B cell (primary cell): Measurements from ENCODE around the gene AGTRAP. TPM values are rescaled to one million over a fixed set of nuclear protein-coding genes. Genes with fewer than 3 reads are reported as not detected.

Experiments used
- ATAC-seq: fragments of 200-7000 bp; cut with Tn5 transposase; one replicate; pipeline ENCODE4 v1.10.0; 2021; ENCODE audit warnings: low read depth, mild to moderate bottlenecking, moderate number of reproducible peaks, moderate library complexity
- CTCF ChIA-PET: fragments of 350-600 bp; sonication (Branson Sonifier 250); formaldehyde crosslinking; loops from one replicate; lab custom pipeline; 2021; ENCODE audit warnings: antibody characterized with exemption, inconsistent platforms; lab: Charles Lee
- POLR2A ChIA-PET: fragments of 350-600 bp; sonication (Branson Sonifier 250); formaldehyde crosslinking; loops from one replicate; lab custom pipeline; 2021; ENCODE audit warnings: antibody characterized with exemption; lab: Charles Lee
- DNase-seq: peaks from one replicate; pipeline ENCODE4 v3.0.0; 2013
- H2AFZ ChIP-seq: 2 replicates; pipeline ENCODE4 v1.6.1; 2012; ENCODE audit warnings: mild to moderate bottlenecking, low read depth, low read length; ENCODE audit not compliant: insufficient read depth, poor library complexity, severe bottlenecking
- H3K27ac ChIP-seq, 2 donors: 1 replicate in 1 of 2; 2 replicates in 1 of 2; pipeline ENCODE4 v1.5.1; 2012 to 2013; ENCODE audit warnings: low read length in 2 of 2, mild to moderate bottlenecking in 2 of 2, moderate library complexity in 1 of 2
- H3K27me3 ChIP-seq, 4 experiments: fragments of 200-600 bp in 1 of 4; sonication (generic) in 1 of 4; replicated peaks in 1 of 4; 1 replicate in 2 of 4; 2 replicates in 2 of 4; pipeline versions ENCODE4 v1.6.1 to v1.7.0; 2013 to 2016; ENCODE audit warnings: low read length in 3 of 4, mild to moderate bottlenecking in 2 of 4, mixed read lengths in 1 of 4, moderate library complexity in 1 of 4; ENCODE audit not compliant: insufficient read depth in 4 of 4, control insufficient read depth in 3 of 4; ENCODE audit errors: control extremely low read depth in 1 of 4
- H3K36me3 ChIP-seq, 2 experiments: replicated peaks in 1 of 2; 1 replicate in 1 of 2; 2 replicates in 1 of 2; pipeline versions ENCODE4 v1.6.1 to v1.7.1; 2013; ENCODE audit warnings: low read length in 1 of 2; ENCODE audit not compliant: insufficient read depth in 2 of 2, control insufficient read depth in 1 of 2; ENCODE audit errors: control extremely low read depth in 1 of 2, extremely low read depth in 1 of 2
- H3K4me1 ChIP-seq, 2 donors: fragments of 200-600 bp in 1 of 2; sonication (generic) in 1 of 2; 1 replicate in 1 of 2; 2 replicates in 1 of 2; pipeline versions ENCODE4 v1.5.1 to v1.6.1; 2013 to 2017; ENCODE audit warnings: low read length in 2 of 2; ENCODE audit not compliant: control insufficient read depth in 2 of 2, insufficient read depth in 2 of 2
- H3K4me2 ChIP-seq: replicated peaks from 2 replicates; pipeline ENCODE3; 2012; ENCODE audit warnings: mild to moderate bottlenecking, low read depth, low read length; ENCODE audit not compliant: poor library complexity, severe bottlenecking
- H3K4me3 ChIP-seq, 5 experiments: fragments of 200-600 bp in 1 of 5; sonication (generic) in 1 of 5; 1 replicate in 3 of 5; 2 replicates in 2 of 5; pipeline versions ENCODE4 v1.5.1 to v1.7.0; 2011 to 2016; ENCODE audit warnings: low read length in 4 of 5, mild to moderate bottlenecking in 4 of 5, low read depth in 2 of 5, control low read depth in 1 of 5, moderate library complexity in 1 of 5; ENCODE audit not compliant: insufficient read depth in 1 of 5; ENCODE audit errors: control extremely low read depth in 1 of 5, extremely low read depth in 1 of 5
- H3K79me2 ChIP-seq: fragments of 200-600 bp; sonication (generic); one replicate; pipeline ENCODE4 v1.6.0; 2016; ENCODE audit warnings: low read length; ENCODE audit not compliant: control insufficient read depth, insufficient read depth
- H3K9ac ChIP-seq: fragments of 200-600 bp; sonication (generic); 2 replicates; pipeline ENCODE4 v1.6.1; 2017; ENCODE audit warnings: mild to moderate bottlenecking, low read length, moderate library complexity
- H3K9me3 ChIP-seq, 3 donors: one replicate each; pipeline versions ENCODE4 v1.6.1 to v1.7.1; 2013; ENCODE audit warnings: low read length in 2 of 3; ENCODE audit not compliant: control insufficient read depth in 2 of 3, insufficient read depth in 1 of 3; ENCODE audit errors: control extremely low read depth in 1 of 3
- H4K20me1 ChIP-seq: 2 replicates; pipeline ENCODE4 v1.6.0; 2012; ENCODE audit warnings: mild to moderate bottlenecking, low read length; ENCODE audit not compliant: insufficient read depth, control insufficient read depth, poor library complexity, severe bottlenecking
- H3K27ac Mint-ChIP-seq: one replicate; pipeline ENCODE4 v1.8.0; 2021; ENCODE audit warnings: mixed read lengths
- H3K27me3 Mint-ChIP-seq: one replicate; pipeline ENCODE4 v1.8.0; 2021; ENCODE audit warnings: mixed read lengths
- H3K4me1 Mint-ChIP-seq: one replicate; pipeline ENCODE4 v1.8.0; 2021; ENCODE audit warnings: mixed read lengths
- H3K4me3 Mint-ChIP-seq: one replicate; pipeline ENCODE4 v1.8.0; 2021; ENCODE audit warnings: mixed read lengths
- H3K9me3 Mint-ChIP-seq: one replicate; pipeline ENCODE4 v1.8.0; 2022; ENCODE audit warnings: mixed read lengths; ENCODE audit not compliant: insufficient read depth
- CTCF ChIP-seq: fragments of 200-600 bp; IDR thresholded peaks from one replicate; pipeline ENCODE4 v1.8.0; 2022; ENCODE audit warnings: antibody characterized with exemption, mild to moderate bottlenecking
- EZH2 ChIP-seq: IDR thresholded peaks from 2 replicates; pipeline ENCODE4 v1.6.1; 2012; ENCODE audit warnings: borderline replicate concordance, low read depth, mild to moderate bottlenecking, moderate library complexity, low read length; ENCODE audit not compliant: insufficient read depth, poor library complexity, severe bottlenecking
- WGBS: methylation state at CpG from one replicate; pipeline ENCODE4 v1.1.5; 2013; ENCODE audit warnings: missing lambda C conversion rate; ENCODE audit not compliant: insufficient coverage; 5-methylcytosine and 5-hydroxymethylcytosine counted together
- intact Hi-C: fragments of 100-400 bp; cut with micrococcal nuclease; formaldehyde crosslinking; loops from one replicate; pipeline ENCODE4 v1.10.0; 2022
- polyA plus RNA-seq: library from polyadenylated mRNA; depleted of rRNA; stranded (reverse); fragments of >200 nt; gene quantifications from 2 replicates; pipeline ENCODE4 v1.2.3, GENCODE V29; 2012
- total RNA-seq, 2 donors: library from RNA; stranded (reverse); fragments of 120-200 nt in 1 of 2; gene quantifications; 1 replicate in 1 of 2; 2 replicates in 1 of 2; pipeline versions ENCODE4 v1.2.3 to v1.2.4, GENCODE V29; 2013 to 2022

AGTRAP gene
- total and polyA plus RNA-seq, 2 donors (not counting 1 experiment from before 2014, with no cell fraction given): 18.3 to 44.9 TPM

GRCh38 chr1:11749996-11750395 is 14.1 kb downstream of the AGTRAP start:
- no peak for ATAC-seq
- ChIA-PET CTCF (interaction anchor here (0.8 to 2.1 kb wide), 5 partner anchors 30 to 712 kb away, joined by 3 to 10 read pairs (median 4); no protein-coding TSS in a partner anchor), POLR2A (no interaction called here)
- intact Hi-C loops: no loop called here
- Mint-ChIP-seq H3K9me3 (no peaks in the 10 kb centered on the region), H3K4me1 (peaks cover 6% of the 10 kb centered on the region), H3K27ac (no peak overlapping the region), H3K27me3 (no peaks in the 10 kb centered on the region), H3K4me3 (no peak overlapping the region)
- no peak overlapping the region for H3K4me3 ChIP-seq
- H2AFZ ChIP-seq: no peak overlapping the region
- H3K27me3 ChIP-seq: no peaks in the 10 kb centered on the region
- peaks cover 0 to 27% of the 10 kb centered on the region in 2 experiments for H3K36me3 ChIP-seq
- no peaks in the 10 kb centered on the region for H3K79me2 ChIP-seq
- no peaks in the 10 kb centered on the region for H3K9me3 ChIP-seq
- H4K20me1 ChIP-seq: no peaks in the 10 kb centered on the region
- DNase-seq: no peak
- H3K4me2 ChIP-seq: no peak overlapping the region
- TF ChIP-seq CTCF (no peak), EZH2 (no peak)
- WGBS: 98% methylated on average over 15 of the region's 15 CpGs
- H3K9ac ChIP-seq: no peak overlapping the region
- no peak overlapping the region for H3K27ac ChIP-seq
- peaks cover 0 to 4% of the 10 kb centered on the region in 2 donors for H3K4me1 ChIP-seq

- ChIA-PET CTCF (interaction anchor here (1.2 kb wide), 1 partner anchor 86 kb away, joined by 3 read pairs; no protein-coding TSS in a partner anchor), POLR2A (no interaction called here)
- Histone ChIP-seq H3K4me3 (no peak overlapping the region), H3K79me2 (no peaks in the 10 kb centered on the region), H3K9me3 (no peaks in the 10 kb centered on the region), H3K4me2 (no peak overlapping the region), H3K27ac (no peak overlapping the region), H3K9ac (no peak overlapping the region), H3K4me1 (peaks cover 0 to 4% of the 10 kb centered on the region in 2 donors), H2AFZ (no peak overlapping the region), H4K20me1 (no peaks in the 10 kb centered on the region), H3K36me3 (peaks cover 0 to 24% of the 10 kb centered on the region in 2 experiments), H3K27me3 (no peaks in the 10 kb centered on the region)
- Mint-ChIP-seq H3K4me1 (peaks cover 6% of the 10 kb centered on the region), H3K9me3 (no peaks in the 10 kb centered on the region), H3K4me3 (no peak overlapping the region), H3K27me3 (no peaks in the 10 kb centered on the region), H3K27ac (no peak overlapping the region)
- intact Hi-C loops: no loop called here
- WGBS: 94% methylated on average over 9 of the region's 9 CpGs
- DNase-seq: no peak
- ATAC-seq: no peak
- no peak for TF ChIP-seq EZH2
- no peak for TF ChIP-seq CTCF
These were observed 15.2 kb downstream of the AGTRAP start for GRCh38 chr1:11751087-11751486.
